Lower leg skin (tissue), 3 donors: ENCODE results near the gene SULT1A2.
"Not testable (repeated sequence)": the region's sequence is repeated elsewhere in the genome, so short reads cannot be mapped to it uniquely, and the experiment has no call there.

Experiments used
- POLR2A ChIP-seq, 2 donors: fragments of 450-650 bp; IDR thresholded peaks; one replicate each; pipeline ENCODE4 v1.6.1; 2016 to 2017; ENCODE audit warnings: antibody characterized with exemption in 2 of 2, mild to moderate bottlenecking in 1 of 2, moderate library complexity in 1 of 2
- TF ChIP-seq, protein P1 (sequence below), 3 donors: fragments of 450-650 bp; IDR thresholded peaks; one replicate each; pipeline ENCODE4 v1.5.1; 2016; ENCODE audit warnings: antibody characterized with exemption in 3 of 3, mild to moderate bottlenecking in 3 of 3, moderate library complexity in 2 of 3

DNA sequence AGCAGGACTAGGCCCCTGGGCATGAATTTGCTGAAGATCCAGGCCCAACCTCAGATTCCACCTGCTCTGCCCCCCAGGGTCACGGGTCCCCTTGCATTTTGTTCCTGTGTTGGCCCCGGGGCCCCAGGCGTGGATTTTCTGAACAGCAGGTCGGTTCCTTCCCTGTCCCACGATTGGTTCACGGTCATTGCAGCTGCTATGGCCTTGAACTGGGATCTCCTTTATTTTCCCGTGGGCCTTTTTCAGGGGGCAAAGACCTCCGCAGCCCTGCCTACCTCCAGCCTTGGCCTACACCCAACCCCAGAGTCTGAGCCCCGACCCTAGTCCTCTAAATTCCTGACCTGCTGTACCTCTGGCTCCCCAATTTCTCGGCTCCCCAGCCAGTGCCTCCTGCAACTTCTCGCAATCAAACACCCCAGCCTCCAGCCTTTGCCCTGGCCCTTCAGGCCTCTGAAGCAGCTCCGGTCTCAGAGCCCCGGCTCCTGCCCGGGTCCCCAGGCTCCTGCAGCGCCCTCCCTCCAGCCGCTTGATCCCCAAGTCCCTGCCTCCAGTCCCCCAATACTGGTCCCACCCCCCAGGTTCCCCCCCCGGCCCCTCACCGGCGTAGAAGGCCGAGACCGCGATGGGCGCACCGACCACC is 25.8 kb upstream of the SULT1A2 start:
- TF ChIP-seq, protein P1, sequence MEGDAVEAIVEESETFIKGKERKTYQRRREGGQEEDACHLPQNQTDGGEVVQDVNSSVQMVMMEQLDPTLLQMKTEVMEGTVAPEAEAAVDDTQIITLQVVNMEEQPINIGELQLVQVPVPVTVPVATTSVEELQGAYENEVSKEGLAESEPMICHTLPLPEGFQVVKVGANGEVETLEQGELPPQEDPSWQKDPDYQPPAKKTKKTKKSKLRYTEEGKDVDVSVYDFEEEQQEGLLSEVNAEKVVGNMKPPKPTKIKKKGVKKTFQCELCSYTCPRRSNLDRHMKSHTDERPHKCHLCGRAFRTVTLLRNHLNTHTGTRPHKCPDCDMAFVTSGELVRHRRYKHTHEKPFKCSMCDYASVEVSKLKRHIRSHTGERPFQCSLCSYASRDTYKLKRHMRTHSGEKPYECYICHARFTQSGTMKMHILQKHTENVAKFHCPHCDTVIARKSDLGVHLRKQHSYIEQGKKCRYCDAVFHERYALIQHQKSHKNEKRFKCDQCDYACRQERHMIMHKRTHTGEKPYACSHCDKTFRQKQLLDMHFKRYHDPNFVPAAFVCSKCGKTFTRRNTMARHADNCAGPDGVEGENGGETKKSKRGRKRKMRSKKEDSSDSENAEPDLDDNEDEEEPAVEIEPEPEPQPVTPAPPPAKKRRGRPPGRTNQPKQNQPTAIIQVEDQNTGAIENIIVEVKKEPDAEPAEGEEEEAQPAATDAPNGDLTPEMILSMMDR (IDR thresholded peaks at IDR 0.05) = not testable (repeated sequence)
- not testable (repeated sequence) for TF ChIP-seq POLR2A (IDR thresholded peaks at IDR 0.05)
